IMR-90 (cell line): ENCODE results near the gene RNASE12. TPM values are rescaled to one million over a fixed set of nuclear protein-coding genes. Genes with fewer than 3 reads are reported as not detected.

Experiments
- ATAC-seq: fragments of 200-7000 bp; cut with Tn5 transposase; 2 replicates; pipeline ENCODE4 v1.9.1; 2020; ENCODE audit warnings: low read depth, mild to moderate bottlenecking, moderate library complexity
- BruUV-seq: library from RNA; stranded (reverse); fragments of 400-500 nt; replicated peaks from 2 replicates; lab custom pipeline; 2021; lab: Mats Ljungman, UMichigan
- CTCF ChIA-PET: fragments of 300-600 bp; formaldehyde crosslinking; extraction: SDS; loops from one replicate; lab custom pipeline; 2021; ENCODE audit warnings: antibody characterized with exemption; lab: Yijun Ruan, JAX
- POLR2A ChIA-PET: fragments of 300-600 bp; sonication (Branson Sonifier 250); formaldehyde crosslinking; loops from one replicate; lab custom pipeline; 2022; ENCODE audit warnings: antibody characterized with exemption; ENCODE audit not compliant: unreplicated experiment; lab: Charles Lee
- DNase-seq: peaks from one replicate; pipeline ENCODE4 v3.0.0; 2013
- H2AFZ ChIP-seq: replicated peaks from 2 replicates; pipeline ENCODE3; 2013; ENCODE audit warnings: low read length, mild to moderate bottlenecking; ENCODE audit not compliant: poor library complexity
- H2AK5ac ChIP-seq: 2 replicates; pipeline ENCODE4 v1.6.1; 2013; ENCODE audit warnings: low read depth, low read length, inconsistent platforms
- H2AK9ac ChIP-seq: replicated peaks from 2 replicates; pipeline ENCODE3; 2013; ENCODE audit warnings: mild to moderate bottlenecking, low read depth, low read length, moderate library complexity; ENCODE audit not compliant: poor library complexity
- H2BK120ac ChIP-seq: 2 replicates; pipeline ENCODE4 v1.6.1; 2013; ENCODE audit warnings: low read depth, low read length, inconsistent platforms
- H2BK15ac ChIP-seq: 3 replicates; pipeline ENCODE4 v1.6.1; 2013; ENCODE audit warnings: low read depth, low read length, inconsistent platforms
- H2BK20ac ChIP-seq: 2 replicates; pipeline ENCODE4 v1.6.1; 2013; ENCODE audit warnings: low read depth, mild to moderate bottlenecking, inconsistent platforms, low read length, moderate library complexity
- H2BK5ac ChIP-seq: 2 replicates; pipeline ENCODE4 v1.6.1; 2013; ENCODE audit warnings: mild to moderate bottlenecking, low read depth, low read length, inconsistent platforms; ENCODE audit not compliant: poor library complexity, severe bottlenecking
- H3K14ac ChIP-seq: replicated peaks from 2 replicates; pipeline ENCODE4 v1.6.1; 2013; ENCODE audit warnings: low read depth, low read length, inconsistent platforms
- H3K18ac ChIP-seq: 2 replicates; pipeline ENCODE4 v1.6.1; 2013; ENCODE audit warnings: low read depth, low read length, control low read depth
- H3K23ac ChIP-seq: 2 replicates; pipeline ENCODE4 v1.6.1; 2013; ENCODE audit warnings: low read depth, low read length, inconsistent platforms
- H3K27ac ChIP-seq: 2 replicates; pipeline ENCODE4 v1.5.1; 2013; ENCODE audit warnings: mild to moderate bottlenecking, control low read depth, low read length; ENCODE audit not compliant: insufficient read depth
- H3K27me3 ChIP-seq: 2 replicates; pipeline ENCODE4 v1.6.1; 2013; ENCODE audit warnings: low read length; ENCODE audit not compliant: control insufficient read depth, insufficient read depth
- H3K36me3 ChIP-seq: 2 replicates; pipeline ENCODE4 v1.6.1; 2013; ENCODE audit warnings: low read length, mixed read lengths; ENCODE audit not compliant: control insufficient read depth, insufficient read depth
- H3K4ac ChIP-seq: 2 replicates; pipeline ENCODE4 v1.6.1; 2013; ENCODE audit warnings: low read depth, low read length, inconsistent platforms
- H3K4me1 ChIP-seq: 2 replicates; pipeline ENCODE4 v1.6.1; 2013; ENCODE audit warnings: low read length, mixed read lengths; ENCODE audit not compliant: control insufficient read depth, insufficient read depth
- H3K4me2 ChIP-seq: 2 replicates; pipeline ENCODE4 v1.6.1; 2013; ENCODE audit warnings: low read depth, mild to moderate bottlenecking, control low read depth, low read length, moderate library complexity
- H3K4me3 ChIP-seq: 2 replicates; pipeline ENCODE4 v1.5.1; 2013; ENCODE audit warnings: low read depth, mild to moderate bottlenecking, control low read depth, low read length, moderate library complexity; ENCODE audit not compliant: insufficient read depth
- H3K56ac ChIP-seq: 2 replicates; pipeline ENCODE4 v1.6.1; 2013; ENCODE audit warnings: low read length, inconsistent platforms; ENCODE audit not compliant: insufficient read depth; ENCODE audit errors: extremely low read depth
- H3K79me1 ChIP-seq, 2 experiments: 2 replicates each; pipeline ENCODE4 v1.6.1; 2013; ENCODE audit warnings: low read length in 2 of 2, inconsistent platforms in 1 of 2, low read depth in 1 of 2
- H3K9ac ChIP-seq: 2 replicates; pipeline ENCODE4 v1.6.1; 2013; ENCODE audit warnings: low read depth, low read length, control low read depth
- H3K9me1 ChIP-seq: 2 replicates; pipeline ENCODE4 v1.6.1; 2013; ENCODE audit warnings: low read length, inconsistent platforms; ENCODE audit not compliant: insufficient read depth
- H3K9me3 ChIP-seq: 2 replicates; pipeline ENCODE4 v1.6.1; 2013; ENCODE audit warnings: low read length; ENCODE audit not compliant: control insufficient read depth, insufficient read depth
- H4K20me1 ChIP-seq: 2 replicates; pipeline ENCODE4 v1.6.1; 2013; ENCODE audit warnings: low read length, inconsistent platforms; ENCODE audit not compliant: insufficient read depth
- H4K5ac ChIP-seq: 2 replicates; pipeline ENCODE4 v1.6.1; 2013; ENCODE audit warnings: mild to moderate bottlenecking, low read depth, low read length, control low read depth
- H4K8ac ChIP-seq, 2 experiments: 2 replicates each; pipeline ENCODE4 v1.6.1; 2013; ENCODE audit warnings: low read depth in 2 of 2, low read length in 2 of 2, control low read depth in 1 of 2, inconsistent platforms in 1 of 2
- H4K91ac ChIP-seq: 2 replicates; pipeline ENCODE4 v1.6.1; 2013; ENCODE audit warnings: low read depth, low read length, inconsistent platforms; ENCODE audit not compliant: insufficient read depth
- BHLHE40 ChIP-seq: fragments of 150-350 bp; IDR thresholded peaks from 2 replicates; pipeline ENCODE4 v1.6.1; 2016; ENCODE audit warnings: mild to moderate bottlenecking, low read depth, low read length
- CHD1 ChIP-seq: IDR thresholded peaks from 2 replicates; pipeline ENCODE4 v1.6.1; 2012; ENCODE audit warnings: low read depth, low read length, improper control_type of control experiment
- MAFK ChIP-seq: IDR thresholded peaks from 2 replicates; pipeline ENCODE4 v1.6.1; 2012; ENCODE audit warnings: low read depth, low read length, improper control_type of control experiment
- MAZ ChIP-seq: IDR thresholded peaks from 2 replicates; pipeline ENCODE4 v1.6.1; 2012; ENCODE audit warnings: low read depth, mild to moderate bottlenecking, low read length, improper control_type of control experiment, moderate library complexity, borderline replicate concordance
- NFE2L2 ChIP-seq: fragments of 150-350 bp; IDR thresholded peaks from 2 replicates; pipeline ENCODE4 v1.6.1; 2016; ENCODE audit warnings: low read depth, mild to moderate bottlenecking, low read length
- USF2 ChIP-seq: fragments of 150-350 bp; IDR thresholded peaks from 2 replicates; pipeline ENCODE4 v1.6.1; 2017; ENCODE audit warnings: mild to moderate bottlenecking, antibody characterized with exemption, low read length, low read depth
- WGBS, 2 experiments: methylation state at CpG; one replicate each; pipeline versions ENCODE4 v1.1.5 to v1.1.7; 2013; ENCODE audit warnings: missing lambda C conversion rate in 2 of 2; ENCODE audit not compliant: insufficient read length in 1 of 2; ENCODE audit errors: extremely low coverage in 2 of 2; 5-methylcytosine and 5-hydroxymethylcytosine counted together
- dilution Hi-C: fragments of 300-500 bp; cut with HindIII; formaldehyde crosslinking; loops from one replicate; pipeline ENCODE4 v1.14.3; 2018; ENCODE audit warnings: low sequenced_read_pairs; ENCODE audit not compliant: unreplicated experiment
- in situ Hi-C: fragments of 300-500 bp; cut with MboI; formaldehyde crosslinking; loops from 3 replicates; pipeline ENCODE4 v1.14.3; 2019; ENCODE audit warnings: low sequenced_read_pairs, inconsistent platforms, mixed read lengths
- intact Hi-C: fragments of 100-400 bp; cut with micrococcal nuclease; formaldehyde crosslinking; loops from 2 replicates; pipeline ENCODE4 v1.10.0; 2022
- polyA plus RNA-seq, 3 experiments: library from polyadenylated mRNA; depleted of rRNA; stranded (reverse); fragments of >200 nt; gene quantifications; 2 replicates each; pipeline ENCODE4 v1.2.3, GENCODE V29; 2012; ENCODE audit warnings: low replicate concordance in 1 of 3
- total RNA-seq: library from RNA; depleted of rRNA; stranded (reverse); fragments of >200 nt; gene quantifications from 2 replicates; pipeline ENCODE4 v1.2.3, GENCODE V29; 2012

RNASE12 gene
- total and polyA plus RNA-seq, 2 of the 4 experiments (the other 2 are of a cell fraction) = not detected

GRCh38 chr14:20622816-20623291, 31.7 kb upstream of the RNASE12 start:
- no peaks in the 10 kb centered on the region for H3K9me3 ChIP-seq
- ATAC-seq (no peak), DNase-seq (no peak)
- CTCF ChIA-PET = interaction anchor here (1.3 kb wide), 1 partner anchor 9 kb away, joined by 6 read pairs; no protein-coding TSS in a partner anchor
- no peak overlapping the region for H3K56ac ChIP-seq
- no CpG with 5 or more reads among the region's 29 CpGs for WGBS, 2 experiments
- H2BK20ac ChIP-seq = no peak overlapping the region
- no peak overlapping the region for H2BK120ac ChIP-seq
- no peak overlapping the region for H3K14ac ChIP-seq
- H3K36me3 ChIP-seq = no peaks in the 10 kb centered on the region
- H3K4me3 ChIP-seq = no peak overlapping the region; the same call in 1 of the 2 replicates
- H3K9me1 ChIP-seq = no peaks in the 10 kb centered on the region
- intact Hi-C loops = no loop called here
- TF ChIP-seq BHLHE40 (no peak), CHD1 (no peak), MAZ (no peak), USF2 (no peak), NFE2L2 (no peak), MAFK (no peak)
- H2AK9ac ChIP-seq = no peak overlapping the region
- H3K4me1 ChIP-seq = peaks cover 4% of the 10 kb centered on the region; the same call in 1 of the 2 replicates
- in situ Hi-C loops = no loop called here
- H3K4ac ChIP-seq = no peak overlapping the region
- H2BK15ac ChIP-seq = no peak overlapping the region
- no peak overlapping the region for H3K23ac ChIP-seq
- H4K5ac ChIP-seq = no peak overlapping the region
- H2AK5ac ChIP-seq = no peak overlapping the region
- H4K8ac ChIP-seq = no peak overlapping the region
- H3K9ac ChIP-seq = no peak overlapping the region
- H3K27ac ChIP-seq = no peak overlapping the region
- H3K79me1 ChIP-seq = no peaks in the 10 kb centered on the region
- H4K91ac ChIP-seq = no peak overlapping the region
- dilution Hi-C loops = no loop called here
- H2BK5ac ChIP-seq = no peak overlapping the region
- peak overlapping the region; percentile 20; the same call in 1 of the 2 replicates for H3K4me2 ChIP-seq
- POLR2A ChIA-PET = no interaction called here
- peak overlapping the region; percentile 52 for H2AFZ ChIP-seq
- peaks cover 10% of the 10 kb centered on the region for H3K27me3 ChIP-seq
- H4K20me1 ChIP-seq = peaks cover 4% of the 10 kb centered on the region; the same call in 1 of the 2 replicates
- BruUV-seq = no TSS peak
- H3K18ac ChIP-seq = no peak overlapping the region
